Stomach (tissue), 4 donors: ENCODE measurements around the gene THAP12.

Source experiments
- CTCF ChIP-seq, 7 experiments: fragments of 450-650 bp in 4 of 7; fragments of 200-600 bp in 3 of 7; sonication (generic) in 3 of 7; IDR thresholded peaks; one replicate each; pipeline ENCODE4 v1.5.1; 2016 to 2019; ENCODE audit warnings: antibody characterized with exemption in 7 of 7, control low read depth in 2 of 7, mild to moderate bottlenecking in 1 of 7
- EP300 ChIP-seq: sonication (generic); formaldehyde crosslinking; IDR thresholded peaks from one replicate; pipeline ENCODE4 v1.6.1; 2017; ENCODE audit warnings: antibody characterized with exemption
- POLR2A ChIP-seq, 4 donors: fragments of 450-650 bp; IDR thresholded peaks; one replicate each; pipeline ENCODE4 v1.6.1; 2016; ENCODE audit warnings: antibody characterized with exemption in 4 of 4, control low read depth in 2 of 4, mild to moderate bottlenecking in 1 of 4, moderate library complexity in 1 of 4
- POLR2AphosphoS5 ChIP-seq, 3 donors: sonication (generic); formaldehyde crosslinking; IDR thresholded peaks; one replicate each; pipeline ENCODE4 v1.6.1; 2016; ENCODE audit warnings: antibody characterized with exemption in 3 of 3

GRCh38 chr11:76369406-76369805 lies 11.5 kb downstream of the THAP12 start:
- TF ChIP-seq CTCF (IDR thresholded peaks at IDR 0.05) (no peak), POLR2A (IDR thresholded peaks at IDR 0.05) (no peak), POLR2AphosphoS5 (IDR thresholded peaks at IDR 0.05) (peak in 1 of 3 donors; percentile 53), EP300 (no peak)
